Measurements from ENCODE around the gene STK40. TPM values are rescaled to one million over a fixed set of nuclear protein-coding genes. Genes with fewer than 3 reads are reported as not detected.

The STK40 gene
- total and polyA plus RNA-seq, 9 of the 15 experiments (the other 6 are each of a cell fraction or from before 2014, with no cell fraction given) = 0.69 to 94.3 (median 39.1) TPM

DNA sequence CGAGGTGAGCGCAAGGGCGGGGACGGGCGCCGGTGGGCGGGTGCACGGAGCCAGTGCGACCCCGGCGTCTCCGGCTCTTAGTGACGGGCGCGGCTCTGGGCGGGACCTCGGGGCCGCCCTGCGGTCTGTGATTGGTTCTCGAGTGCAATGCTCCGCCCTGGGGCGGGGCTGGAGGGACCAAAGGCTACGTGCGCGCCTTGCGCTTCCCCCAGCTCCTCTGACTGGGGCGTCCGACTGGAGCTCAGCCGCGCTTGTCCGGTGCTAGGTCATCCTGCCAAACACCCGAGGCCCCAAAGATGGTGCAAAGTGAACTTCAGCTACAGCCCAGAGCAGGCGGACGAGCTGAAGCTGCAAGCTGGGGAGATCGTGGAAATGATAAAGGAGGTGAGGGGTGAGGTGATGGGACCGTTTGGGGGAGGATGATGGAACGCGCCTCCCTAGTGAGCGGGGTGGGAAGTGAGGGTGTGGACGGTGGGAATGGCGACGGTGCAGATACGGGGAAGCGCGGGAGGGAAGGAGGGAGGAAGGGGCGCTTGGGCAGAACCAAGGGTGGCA lies 78.7 kb downstream of the STK40 start (continued):
- no peak; the same call in 1 of the 2 replicates for TF ChIP-seq MYC (IDR thresholded peaks at IDR 0.05; ENCODE audit: low read depth, low read length)
- no peak for TF ChIP-seq MYC (CRISPR knock-in tag; IDR thresholded peaks at IDR 0.05; ENCODE audit: borderline replicate concordance, low read depth)
- TF ChIP-seq, protein P1, sequence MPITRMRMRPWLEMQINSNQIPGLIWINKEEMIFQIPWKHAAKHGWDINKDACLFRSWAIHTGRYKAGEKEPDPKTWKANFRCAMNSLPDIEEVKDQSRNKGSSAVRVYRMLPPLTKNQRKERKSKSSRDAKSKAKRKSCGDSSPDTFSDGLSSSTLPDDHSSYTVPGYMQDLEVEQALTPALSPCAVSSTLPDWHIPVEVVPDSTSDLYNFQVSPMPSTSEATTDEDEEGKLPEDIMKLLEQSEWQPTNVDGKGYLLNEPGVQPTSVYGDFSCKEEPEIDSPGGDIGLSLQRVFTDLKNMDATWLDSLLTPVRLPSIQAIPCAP (CRISPR knock-in tag; IDR thresholded peaks at IDR 0.05; ENCODE audit: borderline replicate concordance) = no peak
- TF ChIP-seq MAFF (IDR thresholded peaks at IDR 0.05; ENCODE audit: low read length) = no peak
- TF ChIP-seq SUPT5H (IDR thresholded peaks at IDR 0.05) = peak; percentile 86
- TF ChIP-seq MCM7 (IDR thresholded peaks at IDR 0.05) = no peak
- no peak for TF ChIP-seq GATAD2B (IDR thresholded peaks at IDR 0.05; ENCODE audit: borderline replicate concordance)
- no peak for TF ChIP-seq MYNN (IDR thresholded peaks at IDR 0.05)
- TF ChIP-seq MYNN (CRISPR knock-in tag; IDR thresholded peaks at IDR 0.05) = no peak
- TF ChIP-seq E2F6 (IDR thresholded peaks at IDR 0.05; ENCODE audit: borderline replicate concordance in 1 of 2, extremely low read depth in 1 of 2, insufficient read depth in 1 of 2, insufficient read length in 1 of 2, low read depth in 1 of 2, low read length in 1 of 2, poor library complexity in 1 of 2, severe bottlenecking in 1 of 2) = peak in 1 of 2 experiments; percentile 41
- TF ChIP-seq NELFE (IDR thresholded peaks at IDR 0.05; ENCODE audit: insufficient read depth, insufficient read length) = no peak
- TF ChIP-seq, protein P2, sequence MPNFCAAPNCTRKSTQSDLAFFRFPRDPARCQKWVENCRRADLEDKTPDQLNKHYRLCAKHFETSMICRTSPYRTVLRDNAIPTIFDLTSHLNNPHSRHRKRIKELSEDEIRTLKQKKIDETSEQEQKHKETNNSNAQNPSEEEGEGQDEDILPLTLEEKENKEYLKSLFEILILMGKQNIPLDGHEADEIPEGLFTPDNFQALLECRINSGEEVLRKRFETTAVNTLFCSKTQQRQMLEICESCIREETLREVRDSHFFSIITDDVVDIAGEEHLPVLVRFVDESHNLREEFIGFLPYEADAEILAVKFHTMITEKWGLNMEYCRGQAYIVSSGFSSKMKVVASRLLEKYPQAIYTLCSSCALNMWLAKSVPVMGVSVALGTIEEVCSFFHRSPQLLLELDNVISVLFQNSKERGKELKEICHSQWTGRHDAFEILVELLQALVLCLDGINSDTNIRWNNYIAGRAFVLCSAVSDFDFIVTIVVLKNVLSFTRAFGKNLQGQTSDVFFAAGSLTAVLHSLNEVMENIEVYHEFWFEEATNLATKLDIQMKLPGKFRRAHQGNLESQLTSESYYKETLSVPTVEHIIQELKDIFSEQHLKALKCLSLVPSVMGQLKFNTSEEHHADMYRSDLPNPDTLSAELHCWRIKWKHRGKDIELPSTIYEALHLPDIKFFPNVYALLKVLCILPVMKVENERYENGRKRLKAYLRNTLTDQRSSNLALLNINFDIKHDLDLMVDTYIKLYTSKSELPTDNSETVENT (CRISPR knock-in tag; IDR thresholded peaks at IDR 0.05) = no peak
